Spleen (tissue), 11 donors: ENCODE results near the gene PTBP1. TPM values are rescaled to one million over a fixed set of nuclear protein-coding genes. Genes with fewer than 3 reads are reported as not detected.

Source experiments
- DNase-seq: peaks from one replicate; pipeline ENCODE4 v3.0.0-alpha.2; 2020
- H3K27ac ChIP-seq, 8 donors: fragments of 200-600 bp; sonication (generic) in 7 of 8; 1 replicate in 4 of 8; 2 replicates in 4 of 8; pipeline versions ENCODE4 v1.5.0 to v1.8.0; 2016 to 2021; ENCODE audit warnings: inconsistent platforms in 4 of 8, mild to moderate bottlenecking in 4 of 8, moderate library complexity in 1 of 8
- H3K27me3 ChIP-seq, 7 donors: fragments of 200-600 bp; sonication (generic) in 6 of 7; replicated peaks in 1 of 7; 1 replicate in 4 of 7; 2 replicates in 3 of 7; pipeline versions ENCODE4 v1.5.0 to v1.8.0; 2016 to 2021; ENCODE audit warnings: inconsistent platforms in 3 of 7, mild to moderate bottlenecking in 1 of 7
- H3K36me3 ChIP-seq, 6 donors: fragments of 200-600 bp; sonication (generic) in 5 of 6; 1 replicate in 4 of 6; 2 replicates in 2 of 6; pipeline versions ENCODE4 v1.5.0 to v1.8.0; 2016 to 2021; ENCODE audit warnings: inconsistent platforms in 2 of 6
- H3K4me1 ChIP-seq, 6 donors: fragments of 200-600 bp; sonication (generic) in 5 of 6; 1 replicate in 3 of 6; 2 replicates in 3 of 6; pipeline versions ENCODE4 v1.5.0 to v1.8.0; 2016 to 2021; ENCODE audit warnings: inconsistent platforms in 3 of 6
- H3K4me3 ChIP-seq, 8 donors: fragments of 200-600 bp; sonication (generic) in 7 of 8; 1 replicate in 4 of 8; 2 replicates in 4 of 8; pipeline versions ENCODE4 v1.5.0 to v1.8.0; 2016 to 2021; ENCODE audit warnings: inconsistent platforms in 4 of 8, mild to moderate bottlenecking in 4 of 8, moderate library complexity in 2 of 8
- H3K9me3 ChIP-seq, 8 donors: fragments of 200-600 bp; sonication (generic) in 7 of 8; 1 replicate in 4 of 8; 2 replicates in 4 of 8; pipeline versions ENCODE4 v1.5.0 to v1.8.0; 2016 to 2021; ENCODE audit warnings: inconsistent platforms in 4 of 8
- CTCF ChIP-seq, 11 experiments: fragments of 200-600 bp in 7 of 11; fragments of 450-650 bp in 4 of 11; sonication (generic) in 4 of 11; IDR thresholded peaks in 8 of 11; conservative IDR thresholded peaks in 3 of 11; 1 replicate in 7 of 11; 2 replicates in 4 of 11; pipeline versions ENCODE4 v1.4.0 to v1.8.0; 2016 to 2021; ENCODE audit warnings: antibody characterized with exemption in 11 of 11, inconsistent platforms in 4 of 11, mild to moderate bottlenecking in 1 of 11
- POLR2A ChIP-seq, 3 donors: fragments of 450-650 bp; IDR thresholded peaks; one replicate each; pipeline ENCODE4 v1.5.1; 2017; ENCODE audit warnings: antibody characterized with exemption in 3 of 3, mild to moderate bottlenecking in 1 of 3
- POLR2AphosphoS5 ChIP-seq, 3 donors: sonication (generic); formaldehyde crosslinking; IDR thresholded peaks; one replicate each; pipeline ENCODE4 v1.5.1; 2017; ENCODE audit warnings: antibody characterized with exemption in 3 of 3
- WGBS, 5 donors: extraction: QIAGEN DNeasy Blood & Tissue Kit in 3 of 5; methylation state at CpG; one replicate each; pipeline versions ENCODE4 v1.1.5 to v1.1.7; 2013 to 2018; 5-methylcytosine and 5-hydroxymethylcytosine counted together
- intact Hi-C: fragments of 100-400 bp; cut with DNase I; formaldehyde crosslinking; loops from one replicate; pipeline ENCODE4 v1.15.0; 2023; ENCODE audit warnings: low total_unique reads
- polyA plus RNA-seq, 3 donors: library from polyadenylated mRNA; stranded (reverse); fragments of 200-250 nt; gene quantifications; one replicate each; pipeline ENCODE4 v1.2.1, GENCODE V29; 2013
- total RNA-seq, 7 donors: library from RNA; depleted of rRNA in 3 of 7; stranded (reverse); fragments of >200 nt in 3 of 7; fragmentation: NEBNext Ultra II Directional in 4 of 7; extraction: Animal tissue kit (Norgen Biotek cat#: 25700) in 4 of 7; gene quantifications; one replicate each; pipeline versions ENCODE4 v1.1.0 to v1.2.1, GENCODE V29; 2016 to 2021
- donor health status: healthy with polysubstance abuse.
- donor health status: DM: no; HTN: no; CAD: no; lungs with moderate emphysema.
- donor health status: DM: no; HTN: no; CAD: no.
- donor health status: Bipolar disorder and iron deficiency.
- donor health status: healthy.
- donor health status: DM: no; HTN: no; CAD: no.
- donor health status: DM: yes; HTN: yes; CAD: no.

The PTBP1 gene
- total and polyA plus RNA-seq, 10 donors: 89.9 to 305 (median 176) TPM

- peaks cover 0 to 37% (median 28%) of the 10 kb centered on the region in 7 donors for H3K27me3 ChIP-seq
- 1 to 4% (median 3%) methylated on average over 13 to 86 of the region's 86 CpGs for WGBS, 5 donors
- intact Hi-C loops: no loop called here
- no peak for DNase-seq
- H3K4me1 ChIP-seq: peaks cover 0 to 56% (median 23%) of the 10 kb centered on the region in 6 donors
- no peaks in the 10 kb centered on the region for H3K9me3 ChIP-seq
- no peak within 1 kb of the TSS for H3K27ac ChIP-seq
- peak within 1 kb of the TSS in 5 of 8 donors; percentile 13 to 62 (median 33) for H3K4me3 ChIP-seq
- H3K36me3 ChIP-seq: no peaks in the 10 kb centered on the region
- no peak for TF ChIP-seq CTCF (IDR thresholded peaks at IDR 0.05 in 8 of 11, conservative IDR thresholded peaks at IDR 0.05 in 3 of 11)
- no peak for TF ChIP-seq POLR2A (IDR thresholded peaks at IDR 0.05)
- no peak for TF ChIP-seq POLR2AphosphoS5 (IDR thresholded peaks at IDR 0.05)
These were observed 24.7 kb downstream of the PTBP1 start, which contains the start of gene PLPPR3 for GRCh38 chr19:821825-822503. Gene PLPPR3, minus strand, starts transcription at chr19:821955. Its CDS starts 396 bp downstream, at chr19:821559.

- 36 to 64% (median 44%) methylated on average over 12 of the region's 12 CpGs for WGBS, 5 donors
- intact Hi-C loops: no loop called here
- Histone ChIP-seq H3K36me3 (no peaks in the 10 kb centered on the region), H3K4me3 (no peak overlapping the region), H3K27me3 (peaks cover 0 to 48% (median 31%) of the 10 kb centered on the region in 7 donors), H3K9me3 (no peaks in the 10 kb centered on the region), H3K27ac (no peak overlapping the region), H3K4me1 (peaks cover 0 to 71% (median 32%) of the 10 kb centered on the region in 6 donors)
- TF ChIP-seq POLR2AphosphoS5 (IDR thresholded peaks at IDR 0.05) (no peak), CTCF (IDR thresholded peaks at IDR 0.05 in 8 of 11, conservative IDR thresholded peaks at IDR 0.05 in 3 of 11) (no peak), POLR2A (IDR thresholded peaks at IDR 0.05) (no peak)
- no peak for DNase-seq
These were observed 26.4 kb downstream of the PTBP1 start for GRCh38 chr19:823565-824121.

DNA sequence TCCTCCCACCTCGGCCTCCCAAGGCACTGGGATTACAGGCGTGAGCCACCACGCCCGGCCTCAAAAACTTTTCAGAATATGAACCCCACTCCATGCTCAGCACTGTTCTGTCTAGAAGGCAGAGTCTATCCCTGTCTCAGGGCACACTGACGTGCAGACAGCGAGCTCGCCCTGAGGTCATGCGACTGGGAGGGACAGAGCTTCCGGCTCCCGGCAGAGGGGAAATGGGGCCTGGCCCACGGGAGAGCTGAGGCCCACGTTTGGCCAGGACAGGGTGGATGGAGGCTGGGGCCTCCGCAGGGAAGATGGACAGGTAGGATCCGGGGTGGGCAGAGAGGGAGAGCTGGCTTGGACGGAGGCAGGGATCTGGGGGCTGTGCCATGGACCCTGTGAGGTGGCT, 27.6 kb downstream of the PTBP1 start:
- 46 to 71% (median 57%) methylated on average over 14 to 15 of the region's 15 CpGs for WGBS, 5 donors
- peaks cover 0 to 71% (median 32%) of the 10 kb centered on the region in 6 donors for H3K4me1 ChIP-seq
- intact Hi-C loops: no loop called here
- H3K27me3 ChIP-seq: peaks cover 0 to 55% (median 31%) of the 10 kb centered on the region in 7 donors
- DNase-seq: peak; percentile 69
- no peak overlapping the region for H3K27ac ChIP-seq
- TF ChIP-seq CTCF (IDR thresholded peaks at IDR 0.05 in 8 of 11, conservative IDR thresholded peaks at IDR 0.05 in 3 of 11) (no peak), POLR2AphosphoS5 (IDR thresholded peaks at IDR 0.05) (peak in 1 of 3 donors; percentile 37)
- H3K36me3 ChIP-seq: no peaks in the 10 kb centered on the region
- H3K9me3 ChIP-seq: no peaks in the 10 kb centered on the region
- no peak overlapping the region for H3K4me3 ChIP-seq
